AG08395 (cell line): Measurements from ENCODE around the gene AOC1.

Experiments
- DNase-seq: peaks from one replicate; pipeline ENCODE4 v3.0.0; 2012; ENCODE audit warnings: mixed read lengths, low spot score

Gene AOC1

GRCh38 chr7:150831851-150832250 lies 20.5 kb upstream of the AOC1 start:
- no peak for DNase-seq

- no peak for DNase-seq
Observed at GRCh38 chr7:150835019-150835418, 17.3 kb upstream of the AOC1 start.

GRCh38 chr7:150835702-150836280 lies 16.5 kb upstream of the AOC1 start:
- no peak for DNase-seq

DNA sequence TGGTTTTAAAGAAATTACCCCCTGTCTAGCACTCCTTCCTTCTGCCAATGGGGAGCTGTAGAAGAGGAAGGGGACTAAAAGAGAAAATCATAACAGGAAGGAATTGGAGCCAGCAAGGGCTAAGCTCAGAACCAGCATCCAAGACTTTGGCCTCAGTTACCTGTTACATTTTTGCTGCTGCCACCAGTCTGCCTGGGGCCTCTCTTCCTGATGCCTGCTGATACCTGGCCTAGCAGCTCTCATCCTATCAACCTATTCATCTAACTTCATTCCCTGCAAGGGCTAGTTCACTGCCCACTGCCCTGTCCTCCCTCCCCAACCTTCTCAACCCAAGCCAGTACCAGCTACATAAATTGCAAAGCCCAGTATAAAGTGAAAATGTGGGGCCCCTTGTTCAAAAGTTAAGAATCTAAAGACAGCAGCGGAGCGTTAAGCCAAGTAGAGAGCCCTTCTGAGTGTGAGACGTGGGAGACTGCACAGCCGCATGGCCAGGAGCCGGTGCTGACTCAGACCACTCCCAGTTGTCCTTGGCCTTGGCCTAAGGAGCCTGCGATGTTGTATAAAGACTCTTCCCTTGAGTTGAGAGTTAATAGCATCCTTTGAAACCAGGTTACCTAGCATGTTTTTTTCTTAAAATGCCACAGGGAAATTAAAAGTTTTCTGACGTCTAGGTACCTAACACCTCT lies 13.2 kb upstream of the AOC1 start:
- no peak for DNase-seq

- no peak for DNase-seq
Observed at GRCh38 chr7:150842018-150842417, 10.3 kb upstream of the AOC1 start.

DNA sequence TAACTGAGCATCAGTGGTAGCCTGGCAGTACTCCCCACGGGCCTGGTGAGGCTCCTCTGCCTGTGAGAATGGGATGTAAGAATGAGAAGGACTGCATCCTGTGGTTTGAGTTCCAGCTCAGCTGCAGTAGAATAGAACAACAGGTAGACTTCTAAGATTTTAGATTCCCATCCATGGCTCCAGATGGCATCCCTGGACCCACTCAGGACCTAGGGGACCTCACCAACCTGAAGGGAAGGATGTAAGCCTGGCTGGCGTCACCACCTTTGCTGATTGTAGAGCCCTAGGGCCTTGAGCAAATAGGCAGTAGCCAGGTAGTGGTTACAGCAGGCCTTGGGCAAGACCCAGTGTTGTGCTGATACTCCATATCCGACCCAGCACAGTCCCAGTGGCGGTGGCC lies 9.6 kb upstream of the AOC1 start:
- DNase-seq = no peak

DNA sequence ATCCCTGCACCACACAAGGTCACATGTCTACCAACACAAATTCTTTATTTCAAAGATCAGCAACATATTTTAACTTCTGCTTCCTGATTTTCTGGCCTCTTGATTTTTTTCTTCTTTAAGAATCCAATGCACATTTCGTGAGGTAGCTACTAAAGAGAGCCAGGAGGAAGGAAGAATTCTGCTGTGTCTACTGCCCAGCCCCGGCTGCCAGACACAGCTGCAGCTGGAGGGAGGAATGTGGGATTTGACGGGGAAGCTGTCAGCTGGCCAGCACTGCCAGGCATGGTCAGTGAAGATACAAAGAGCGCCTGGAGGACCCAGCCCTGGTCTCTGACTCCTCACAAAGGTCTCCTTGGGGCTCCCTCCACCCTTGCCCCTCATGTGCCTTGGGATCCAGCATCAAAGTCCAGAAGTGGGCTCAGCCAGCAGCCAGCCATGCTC lies 6.9 kb upstream of the AOC1 start:
- DNase-seq = no peak

DNA sequence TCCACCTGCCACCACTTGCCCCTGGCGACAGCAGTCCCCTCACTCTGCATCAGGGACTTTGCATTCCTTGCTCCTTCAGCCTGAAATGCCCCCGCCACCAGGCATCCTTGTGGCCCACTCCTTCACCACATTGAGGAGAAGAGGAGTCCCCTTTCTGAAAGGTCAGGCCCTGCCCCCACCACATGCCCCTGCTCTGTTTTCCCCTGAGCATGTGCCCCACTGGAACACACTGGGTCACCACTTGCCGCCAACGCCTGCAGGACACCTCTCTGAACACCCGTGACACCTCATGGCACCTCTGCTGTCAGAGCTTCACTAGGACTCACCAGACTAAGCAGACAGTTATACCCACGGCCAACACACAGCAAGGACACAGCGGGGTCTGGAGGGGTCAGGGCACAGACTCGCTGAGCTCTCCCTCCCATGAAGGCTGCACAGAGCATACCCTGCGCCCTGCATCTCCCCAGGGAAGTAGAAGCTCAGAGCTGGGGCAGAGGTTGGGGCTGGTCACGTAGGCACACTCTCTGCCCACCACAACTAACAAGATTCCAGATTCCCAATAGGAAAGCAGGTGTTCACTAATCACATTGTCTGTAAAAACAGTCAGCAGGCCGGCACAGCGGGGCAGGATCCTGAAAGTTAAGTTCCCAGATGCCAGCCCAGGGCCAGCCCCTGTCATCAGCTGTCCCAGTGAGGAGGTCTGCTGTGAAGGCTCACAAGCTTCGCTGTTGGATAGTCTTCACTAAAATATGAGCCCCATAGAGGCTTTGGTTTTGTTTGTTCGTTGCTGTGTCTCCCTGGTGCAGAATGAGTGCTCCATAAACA lies 5.8 kb upstream of the AOC1 start:
- DNase-seq = no peak

DNA sequence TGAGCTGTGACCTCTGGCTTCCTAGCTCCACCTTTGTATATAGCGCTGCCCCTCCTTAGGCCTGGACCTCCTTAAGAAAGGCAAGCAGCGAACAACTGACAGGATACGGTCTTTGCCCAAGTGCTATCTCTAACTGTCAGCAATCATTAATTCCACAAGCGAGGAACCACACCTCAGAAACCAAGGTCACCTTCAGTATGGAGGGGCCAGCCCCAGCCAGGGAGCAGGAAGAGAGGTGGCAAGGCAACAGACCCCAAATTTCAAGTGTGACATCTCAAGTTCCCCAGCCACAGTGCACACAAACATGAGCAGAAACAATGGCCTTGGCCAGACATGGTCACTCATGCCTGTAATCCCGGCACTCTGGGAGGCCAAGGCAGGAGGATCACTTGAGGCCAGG lies 4.8 kb upstream of the AOC1 start:
- no peak for DNase-seq

DNA sequence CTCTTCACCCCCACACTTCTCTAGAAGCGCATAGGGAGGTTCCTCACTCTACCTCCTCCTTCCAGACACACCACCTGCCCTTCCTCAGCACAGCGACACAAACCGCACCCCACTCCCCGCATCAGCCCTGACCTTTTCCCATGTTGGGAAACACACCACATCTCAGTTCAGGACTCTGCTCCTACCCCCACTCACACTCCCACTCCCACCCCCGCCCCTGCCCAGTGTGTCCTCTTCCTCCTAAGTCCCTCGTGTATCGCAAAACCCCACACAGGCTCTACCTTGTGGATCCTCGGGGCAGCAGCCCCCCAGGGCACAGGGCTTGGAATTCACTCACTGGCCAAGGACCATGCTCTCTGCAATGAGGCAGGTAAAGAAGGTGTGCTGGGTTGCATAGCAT lies 4.2 kb upstream of the AOC1 start:
- DNase-seq = no peak

- no peak for DNase-seq
Observed at GRCh38 chr7:150848561-150849115, 3.7 kb upstream of the AOC1 start.

DNA sequence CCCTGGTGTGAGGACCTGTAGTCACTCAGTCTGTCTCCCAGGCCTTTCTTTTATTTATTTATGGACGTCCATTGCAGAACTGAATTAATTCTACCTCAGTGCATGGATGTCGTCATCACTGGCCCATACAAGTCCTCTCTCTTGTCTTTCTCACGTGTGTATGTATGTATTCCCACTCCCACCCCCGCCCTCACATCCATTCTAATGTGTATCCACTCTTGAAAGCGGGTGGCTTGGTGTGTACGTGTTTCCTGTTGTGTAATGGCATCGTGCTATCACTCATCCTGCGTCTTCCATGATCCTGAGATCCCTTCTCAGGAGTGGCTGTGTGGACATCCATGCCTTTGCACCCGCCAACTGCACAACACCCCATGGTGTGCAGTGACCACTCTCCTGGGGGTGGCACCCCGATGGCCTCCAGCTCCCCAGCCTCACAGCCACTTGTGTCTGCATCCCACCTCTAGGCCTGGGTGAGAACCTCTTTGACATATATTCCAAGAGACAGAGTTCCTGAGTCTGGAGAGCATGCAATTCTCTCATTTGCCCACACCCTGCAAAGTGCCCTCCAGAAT lies 3.0 kb upstream of the AOC1 start:
- DNase-seq = no peak

DNA sequence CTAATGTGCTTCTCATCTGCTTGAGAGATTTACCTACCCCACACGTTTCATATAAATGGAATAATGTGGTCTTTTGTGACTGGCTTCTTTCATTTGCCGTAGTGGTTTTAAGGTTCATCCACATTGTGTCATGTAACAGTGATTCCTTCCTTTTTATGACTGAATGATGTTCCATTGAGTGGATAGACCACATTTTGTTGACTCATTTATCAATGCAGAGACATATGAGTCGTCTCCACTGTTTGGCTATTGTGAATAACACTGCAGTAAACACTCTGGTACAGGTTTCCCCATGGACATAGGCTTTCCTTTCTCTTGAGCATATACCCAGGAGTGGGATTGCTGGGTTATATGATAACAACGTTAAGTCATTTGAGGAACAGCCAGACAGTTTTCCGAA lies 2.0 kb upstream of the AOC1 start:
- no peak for DNase-seq

DNA sequence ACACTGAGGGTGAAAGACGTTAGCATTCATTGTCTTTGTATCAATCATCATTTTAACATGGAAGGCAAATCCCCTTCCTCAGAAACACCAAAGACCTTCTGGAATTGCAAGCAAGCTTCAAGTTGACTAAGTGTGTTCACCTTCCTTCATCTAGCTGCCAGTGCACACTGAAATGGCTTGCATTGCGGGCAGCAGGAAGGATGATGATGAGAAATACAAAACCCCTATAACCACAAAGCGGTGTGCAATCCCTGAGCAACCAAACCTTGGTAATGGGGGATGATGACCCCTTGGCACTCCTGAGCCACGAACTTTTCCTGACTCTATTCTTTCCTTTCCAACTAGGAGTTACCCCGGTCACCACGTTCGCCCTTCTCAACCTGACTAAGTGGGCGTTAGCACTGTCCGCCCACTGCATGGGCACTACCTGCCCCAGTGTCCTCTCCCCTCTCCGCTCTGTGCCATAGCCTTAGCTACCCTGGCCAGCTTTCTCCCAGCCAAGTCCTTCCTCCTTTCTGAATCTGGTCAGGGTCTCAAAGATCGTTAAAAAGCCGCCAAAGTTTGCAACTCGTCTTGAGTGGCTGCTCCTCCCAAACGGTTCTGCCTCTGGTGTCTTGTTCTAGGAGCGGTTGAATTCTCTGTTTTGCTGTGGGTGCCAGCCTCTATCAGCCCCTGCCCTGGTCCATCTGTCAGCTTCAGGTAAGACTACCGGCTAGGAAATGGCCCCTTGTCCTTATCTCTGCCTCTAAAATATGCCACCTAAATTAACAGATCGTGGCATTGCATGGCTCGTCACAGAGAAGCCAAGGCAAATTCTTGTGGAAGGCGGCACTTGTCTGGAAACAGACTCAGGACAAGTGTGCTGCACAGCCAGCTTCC lies 586 bp upstream of the AOC1 start:
- no peak for DNase-seq

GRCh38 chr7:150854066-150855000 lies 2.0 kb downstream of the AOC1 start:
- no peak for DNase-seq

DNA sequence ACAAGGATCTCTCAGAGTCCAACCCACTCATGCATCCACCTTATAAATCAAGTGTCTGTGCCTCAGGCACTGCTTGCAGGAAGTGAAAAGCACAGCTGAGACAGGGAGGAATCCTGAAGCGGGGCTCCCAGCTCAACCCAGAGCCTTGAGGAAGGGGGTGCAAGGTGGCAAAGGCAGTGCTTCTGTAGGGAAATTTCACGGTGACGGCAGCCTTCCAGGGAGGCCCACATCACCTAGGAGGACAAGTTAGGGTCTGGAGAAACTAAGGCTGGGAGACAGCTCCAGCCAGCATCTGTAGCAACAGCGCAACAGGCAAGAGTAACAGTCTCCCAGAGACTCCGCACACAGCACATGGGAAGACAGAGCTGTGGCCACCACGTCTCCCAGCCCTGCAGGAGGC lies 2.7 kb downstream of the AOC1 start:
- no peak for DNase-seq

- no peak for DNase-seq
Observed at GRCh38 chr7:150855476-150856302, 3.4 kb downstream of the AOC1 start.

- no peak for DNase-seq
Observed at GRCh38 chr7:150856303-150857275, 4.3 kb downstream of the AOC1 start.
